Superior temporal gyrus (tissue), 1 donor: ENCODE measurements around the gene MYCBPAP.

Experiments
- DNase-seq: peaks from one replicate; pipeline ENCODE4 v3.0.0-alpha.2; 2016; ENCODE audit errors: extremely low spot score

MYCBPAP gene

GRCh38 chr17:50551884-50552283 lies 43.6 kb downstream of the MYCBPAP start:
- no peak for DNase-seq

- no peak for DNase-seq
Observed at GRCh38 chr17:50554201-50554600, 46.0 kb downstream of the MYCBPAP start.

- DNase-seq = no peak
Observed at GRCh38 chr17:50556803-50557202, 48.6 kb downstream of the MYCBPAP start.

GRCh38 chr17:50557630-50558029 lies 49.4 kb downstream of the MYCBPAP start:
- DNase-seq = no peak

GRCh38 chr17:50558091-50558490 lies 49.9 kb downstream of the MYCBPAP start:
- no peak for DNase-seq

GRCh38 chr17:50558581-50558940 lies 50.3 kb downstream of the MYCBPAP start:
- DNase-seq = no peak

- DNase-seq = no peak
Observed at GRCh38 chr17:50558941-50559614, 50.8 kb downstream of the MYCBPAP start.

GRCh38 chr17:50559674-50560184 lies 51.5 kb downstream of the MYCBPAP start:
- DNase-seq = no peak

- peak; percentile 76 for DNase-seq
Observed at GRCh38 chr17:50560185-50560824, 52.1 kb downstream of the MYCBPAP start, which contains the start of gene CACNA1G. CACNA1G (plus strand) TSS chr17:50560715; CDS start chr17:50561460, 745 bp downstream.

GRCh38 chr17:50560931-50561745 lies 52.9 kb downstream of the MYCBPAP start:
- DNase-seq = no peak

GRCh38 chr17:50561746-50562141 lies 53.5 kb downstream of the MYCBPAP start:
- DNase-seq = no peak

GRCh38 chr17:50562242-50563091 lies 54.2 kb downstream of the MYCBPAP start:
- DNase-seq = no peak

GRCh38 chr17:50563092-50563511 lies 54.9 kb downstream of the MYCBPAP start:
- no peak for DNase-seq

GRCh38 chr17:50564916-50565315 lies 56.7 kb downstream of the MYCBPAP start:
- DNase-seq = peak; percentile 44

GRCh38 chr17:50565402-50566350 lies 57.4 kb downstream of the MYCBPAP start:
- DNase-seq = peak; percentile 80

GRCh38 chr17:50566886-50567285 lies 58.6 kb downstream of the MYCBPAP start:
- no peak for DNase-seq

- DNase-seq = no peak
Observed at GRCh38 chr17:50568659-50569058, 60.4 kb downstream of the MYCBPAP start.

GRCh38 chr17:50569592-50569991 lies 61.4 kb downstream of the MYCBPAP start:
- no peak for DNase-seq

GRCh38 chr17:50570032-50570431 lies 61.8 kb downstream of the MYCBPAP start:
- no peak for DNase-seq

GRCh38 chr17:50570528-50570927 lies 62.3 kb downstream of the MYCBPAP start:
- DNase-seq = no peak
